AG09319 (cell line): ENCODE measurements around the gene MAP7D2.
"Not testable (repeated sequence)": the region's sequence is repeated elsewhere in the genome, so short reads cannot be mapped to it uniquely, and the experiment has no call there.

Experiments used
- DNase-seq: peaks from one replicate; pipeline ENCODE4 v3.0.0-alpha.2; 2010; ENCODE audit warnings: low read depth; ENCODE audit errors: extremely low read depth
- TF ChIP-seq, protein P1 (sequence below): IDR thresholded peaks from 2 replicates; pipeline ENCODE4 v1.5.1; 2011; ENCODE audit warnings: low read depth, mild to moderate bottlenecking, inconsistent platforms, low read length, moderate library complexity

Gene MAP7D2

DNA sequence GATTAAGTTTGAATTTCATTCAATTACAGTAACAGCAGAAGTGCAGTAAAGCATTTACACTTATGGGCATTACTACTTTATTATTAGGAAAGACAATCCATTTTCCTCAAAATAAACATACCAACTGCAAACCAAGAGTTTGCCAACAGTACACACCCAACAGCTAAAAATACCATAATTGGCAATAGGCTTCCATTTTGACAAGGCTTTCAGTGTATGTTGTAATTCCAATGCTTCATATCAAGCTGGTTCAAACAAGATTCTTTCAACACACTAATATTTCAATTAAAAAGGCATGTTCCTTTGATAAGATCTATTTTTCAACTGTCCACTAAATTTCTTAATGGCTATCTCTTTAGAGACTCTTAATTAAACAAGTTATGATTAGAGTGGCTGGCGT, 12.8 kb upstream of the MAP7D2 start:
- DNase-seq, result no peak
- TF ChIP-seq, protein P1, sequence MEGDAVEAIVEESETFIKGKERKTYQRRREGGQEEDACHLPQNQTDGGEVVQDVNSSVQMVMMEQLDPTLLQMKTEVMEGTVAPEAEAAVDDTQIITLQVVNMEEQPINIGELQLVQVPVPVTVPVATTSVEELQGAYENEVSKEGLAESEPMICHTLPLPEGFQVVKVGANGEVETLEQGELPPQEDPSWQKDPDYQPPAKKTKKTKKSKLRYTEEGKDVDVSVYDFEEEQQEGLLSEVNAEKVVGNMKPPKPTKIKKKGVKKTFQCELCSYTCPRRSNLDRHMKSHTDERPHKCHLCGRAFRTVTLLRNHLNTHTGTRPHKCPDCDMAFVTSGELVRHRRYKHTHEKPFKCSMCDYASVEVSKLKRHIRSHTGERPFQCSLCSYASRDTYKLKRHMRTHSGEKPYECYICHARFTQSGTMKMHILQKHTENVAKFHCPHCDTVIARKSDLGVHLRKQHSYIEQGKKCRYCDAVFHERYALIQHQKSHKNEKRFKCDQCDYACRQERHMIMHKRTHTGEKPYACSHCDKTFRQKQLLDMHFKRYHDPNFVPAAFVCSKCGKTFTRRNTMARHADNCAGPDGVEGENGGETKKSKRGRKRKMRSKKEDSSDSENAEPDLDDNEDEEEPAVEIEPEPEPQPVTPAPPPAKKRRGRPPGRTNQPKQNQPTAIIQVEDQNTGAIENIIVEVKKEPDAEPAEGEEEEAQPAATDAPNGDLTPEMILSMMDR, result no peak

DNA sequence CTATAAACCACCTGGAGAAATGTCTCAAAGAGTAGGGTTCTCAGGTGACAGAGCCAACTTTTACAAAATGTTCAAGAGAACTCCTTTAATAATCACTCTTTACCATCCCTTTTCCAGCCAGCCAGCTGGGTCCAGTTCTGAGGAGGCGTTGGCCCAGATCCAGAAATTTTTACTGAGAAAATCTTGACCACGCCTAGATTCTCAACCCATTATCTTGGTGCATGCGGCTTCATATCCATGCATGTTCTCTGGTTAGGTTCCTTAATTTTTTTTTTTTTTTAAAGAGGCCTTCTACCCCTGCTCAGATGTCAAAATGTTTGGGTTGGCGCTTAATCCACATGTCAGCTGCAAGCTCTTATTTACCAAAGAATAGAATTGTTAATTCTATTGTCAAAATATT, 12.0 kb upstream of the MAP7D2 start:
- TF ChIP-seq, protein P1, result no peak
- DNase-seq, result no peak

DNA sequence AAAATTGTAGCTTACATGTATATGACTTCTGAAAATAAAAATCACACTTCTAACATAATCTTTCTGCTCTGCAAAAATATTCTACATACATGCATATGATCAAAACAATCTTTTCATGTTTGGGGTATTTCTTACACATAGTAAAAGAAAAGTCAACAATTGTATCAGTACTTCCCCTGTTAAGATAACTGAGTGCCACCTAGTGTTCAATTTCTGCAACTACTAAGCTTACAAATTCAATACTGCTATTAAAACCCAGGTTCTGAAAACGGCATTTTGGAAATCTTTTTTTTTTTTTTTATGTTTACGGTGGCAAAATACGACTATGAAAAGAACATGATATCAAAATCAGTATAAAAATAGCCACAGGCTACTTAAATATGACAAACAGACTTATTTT, 10.7 kb upstream of the MAP7D2 start:
- TF ChIP-seq, protein P1, result peak; percentile 9
- not testable (repeated sequence) for DNase-seq

DNA sequence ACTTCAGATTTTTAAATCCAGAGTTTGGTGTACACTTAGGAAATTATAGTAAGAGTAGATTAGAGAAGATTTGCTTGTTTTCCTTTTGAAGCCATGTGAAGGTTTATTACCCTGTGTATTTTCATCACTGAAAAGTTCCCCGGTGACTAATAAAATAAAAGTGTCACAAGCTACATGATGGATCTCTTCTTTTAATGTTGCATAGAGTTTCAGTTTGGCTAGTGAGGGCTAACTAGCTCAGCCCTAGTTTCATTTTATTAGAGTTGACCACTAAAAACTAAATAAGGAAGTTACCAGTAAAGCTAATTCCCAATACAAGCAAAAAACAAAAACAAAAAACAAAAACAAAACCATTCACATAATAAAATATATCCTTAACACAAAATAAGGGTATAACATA, 10.1 kb upstream of the MAP7D2 start:
- not testable (repeated sequence) for DNase-seq

DNA sequence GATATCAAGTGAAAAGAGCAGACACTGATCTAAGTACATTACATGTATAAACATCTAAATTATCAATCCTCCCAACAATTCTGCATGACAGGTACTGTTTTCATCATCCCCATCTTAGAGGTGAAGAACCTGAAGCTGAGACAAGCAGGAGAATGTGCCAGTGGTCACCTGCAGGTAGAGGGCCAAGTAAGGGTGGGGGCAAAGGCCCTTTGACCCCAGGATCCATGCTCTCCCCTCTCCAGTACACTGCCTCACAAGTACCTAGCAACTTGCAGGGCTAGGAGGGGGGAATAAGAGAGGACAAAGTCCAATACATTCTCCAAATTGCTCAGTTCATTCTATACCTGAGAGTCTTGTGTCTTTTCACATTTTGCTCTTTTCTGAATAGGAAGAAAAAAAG, 8.3 kb upstream of the MAP7D2 start:
- DNase-seq, result no peak
- TF ChIP-seq, protein P1, result no peak

DNA sequence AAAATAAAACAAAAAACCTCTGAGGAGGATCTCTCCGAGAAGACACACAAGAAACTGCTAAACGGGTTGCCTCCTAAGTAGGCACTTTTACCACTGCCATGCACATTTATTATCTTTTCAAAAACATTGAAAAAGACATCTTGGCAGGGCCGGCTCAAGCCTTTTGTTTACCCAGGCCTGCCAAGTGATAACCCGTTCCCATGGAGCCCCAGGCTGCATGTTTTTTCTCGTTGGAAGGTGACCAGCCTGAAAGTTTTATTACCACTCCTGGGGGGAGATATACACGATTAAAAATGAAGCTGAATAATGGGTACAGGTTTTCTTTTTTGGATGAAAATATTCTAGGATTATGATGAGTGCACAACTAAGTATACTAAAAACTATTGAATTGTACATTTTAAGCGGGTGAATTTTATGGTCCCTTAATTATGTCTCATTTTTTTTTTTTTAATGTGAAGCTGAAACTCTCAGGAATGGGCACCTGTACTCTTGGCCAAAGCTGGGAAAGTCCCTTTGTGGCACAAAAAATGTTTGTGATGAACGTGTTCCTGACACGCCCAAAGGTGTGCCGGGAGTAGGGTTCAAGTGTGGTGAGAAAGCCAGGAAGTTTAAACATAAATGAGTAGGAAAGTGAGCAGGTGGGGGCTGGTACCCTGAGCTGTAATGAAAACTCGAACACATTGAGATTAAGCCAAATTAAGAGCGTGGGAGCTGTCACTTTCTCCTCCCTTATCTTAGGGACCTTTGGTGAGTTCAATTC, 1.5 kb upstream of the MAP7D2 start:
- TF ChIP-seq, protein P1, result no peak
- DNase-seq, result no peak

DNA sequence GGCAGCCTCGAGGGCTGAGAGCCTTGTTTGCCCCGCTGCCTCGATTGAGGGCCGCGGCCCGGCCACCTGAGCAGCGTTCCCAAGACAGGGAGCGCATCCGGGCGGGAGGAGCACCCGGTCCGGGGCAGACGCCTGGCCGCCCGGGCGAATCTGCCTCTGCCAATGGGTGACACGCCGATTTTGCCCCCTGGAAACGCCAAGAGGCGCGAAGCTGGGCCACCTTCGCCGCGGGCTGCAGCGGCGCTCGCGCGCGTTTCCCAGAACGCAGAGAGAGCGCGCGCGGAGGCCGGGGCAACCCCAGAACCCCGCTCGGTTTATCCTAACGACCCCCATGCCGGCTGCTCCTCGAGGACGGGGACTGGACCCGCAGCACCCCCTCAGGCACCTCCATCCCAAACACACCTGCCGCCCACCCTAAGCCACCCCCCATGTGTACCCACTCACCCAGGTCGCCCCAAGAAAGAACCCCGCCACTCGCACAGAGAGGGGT, 575 bp downstream of the MAP7D2 start:
- TF ChIP-seq, protein P1, result no peak
- no peak for DNase-seq
